Kidney epithelial cell (primary cell): ENCODE measurements around the gene C5orf46. TPM values are rescaled to one million over a fixed set of nuclear protein-coding genes. Genes with fewer than 3 reads are reported as not detected.
"Not testable (repeated sequence)": the region's sequence is repeated elsewhere in the genome, so short reads cannot be mapped to it uniquely, and the experiment has no call there.

Source experiments
- DNase-seq: peaks from one replicate; pipeline ENCODE4 v3.0.0-alpha.2; 2010; ENCODE audit warnings: low read depth
- H3K27me3 ChIP-seq: 2 replicates; pipeline ENCODE4 v1.6.0; 2011; ENCODE audit warnings: low read length; ENCODE audit not compliant: control insufficient read depth, insufficient read depth
- H3K36me3 ChIP-seq: 2 replicates; pipeline ENCODE4 v1.5.1; 2011; ENCODE audit warnings: low read length; ENCODE audit not compliant: control insufficient read depth, insufficient read depth
- H3K4me3 ChIP-seq: 2 replicates; pipeline ENCODE4 v1.5.1; 2011; ENCODE audit warnings: low read depth, mild to moderate bottlenecking, control low read depth, low read length
- total RNA-seq: library from RNA; depleted of rRNA; stranded (reverse); fragments of >200 nt; gene quantifications from 2 replicates; pipeline ENCODE4 v1.2.3, GENCODE V29; 2015
- TF ChIP-seq, protein P1 (sequence below): IDR thresholded peaks from 2 replicates; pipeline ENCODE4 v1.5.1; 2011; ENCODE audit warnings: mild to moderate bottlenecking, moderate library complexity, low read length, control low read depth, inconsistent platforms; ENCODE audit not compliant: insufficient read depth, poor library complexity, severe bottlenecking

Gene C5orf46
- total RNA-seq, 1 donor from 2014 or later: 2.1 TPM

DNA sequence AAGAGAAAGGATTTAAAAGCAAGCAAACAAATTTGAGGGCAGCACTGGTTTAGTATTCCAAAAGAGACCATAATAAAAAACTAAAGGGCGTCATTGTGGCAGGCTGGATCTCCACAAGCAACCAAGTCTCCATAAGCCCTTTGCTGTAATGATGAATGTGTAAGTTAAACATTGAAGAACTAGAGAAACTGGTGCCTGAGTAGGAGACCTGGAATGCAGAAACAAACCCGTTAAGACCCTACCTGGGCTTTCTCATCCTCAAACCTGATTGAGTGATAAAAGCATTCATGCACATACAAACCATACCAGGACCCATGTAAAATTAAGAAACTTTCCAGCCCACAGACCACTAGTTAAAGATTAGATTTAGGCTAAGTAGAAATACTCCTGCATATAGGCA lies 29.7 kb downstream of the C5orf46 start:
- no peaks in the 10 kb centered on the region for H3K36me3 ChIP-seq
- H3K27me3 ChIP-seq: no peaks in the 10 kb centered on the region
- no peak overlapping the region for H3K4me3 ChIP-seq
- TF ChIP-seq, protein P1, sequence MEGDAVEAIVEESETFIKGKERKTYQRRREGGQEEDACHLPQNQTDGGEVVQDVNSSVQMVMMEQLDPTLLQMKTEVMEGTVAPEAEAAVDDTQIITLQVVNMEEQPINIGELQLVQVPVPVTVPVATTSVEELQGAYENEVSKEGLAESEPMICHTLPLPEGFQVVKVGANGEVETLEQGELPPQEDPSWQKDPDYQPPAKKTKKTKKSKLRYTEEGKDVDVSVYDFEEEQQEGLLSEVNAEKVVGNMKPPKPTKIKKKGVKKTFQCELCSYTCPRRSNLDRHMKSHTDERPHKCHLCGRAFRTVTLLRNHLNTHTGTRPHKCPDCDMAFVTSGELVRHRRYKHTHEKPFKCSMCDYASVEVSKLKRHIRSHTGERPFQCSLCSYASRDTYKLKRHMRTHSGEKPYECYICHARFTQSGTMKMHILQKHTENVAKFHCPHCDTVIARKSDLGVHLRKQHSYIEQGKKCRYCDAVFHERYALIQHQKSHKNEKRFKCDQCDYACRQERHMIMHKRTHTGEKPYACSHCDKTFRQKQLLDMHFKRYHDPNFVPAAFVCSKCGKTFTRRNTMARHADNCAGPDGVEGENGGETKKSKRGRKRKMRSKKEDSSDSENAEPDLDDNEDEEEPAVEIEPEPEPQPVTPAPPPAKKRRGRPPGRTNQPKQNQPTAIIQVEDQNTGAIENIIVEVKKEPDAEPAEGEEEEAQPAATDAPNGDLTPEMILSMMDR: no peak
- DNase-seq: no peak

DNA sequence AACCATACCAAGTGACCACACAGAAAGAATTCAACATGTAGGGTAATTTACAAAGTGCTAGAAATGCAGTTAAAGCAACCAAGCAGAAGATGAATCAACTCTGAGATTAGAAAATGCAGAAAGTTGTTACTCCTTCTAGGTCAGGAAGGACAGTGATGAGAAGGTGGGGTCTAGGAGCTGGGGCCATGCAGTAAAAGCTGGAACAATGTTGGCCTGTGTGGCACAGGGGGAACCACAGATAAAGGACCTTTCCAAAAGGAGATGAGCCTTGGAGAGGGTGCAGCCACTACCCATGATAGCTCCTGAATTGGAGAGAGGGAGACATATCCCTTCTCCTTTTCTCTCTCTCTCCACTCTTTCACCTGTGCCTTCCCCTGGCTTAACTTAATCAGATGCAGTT lies 30.2 kb downstream of the C5orf46 start:
- Histone ChIP-seq H3K36me3 (no peaks in the 10 kb centered on the region), H3K4me3 (no peak overlapping the region), H3K27me3 (no peaks in the 10 kb centered on the region)
- TF ChIP-seq, protein P1: no peak
- no peak for DNase-seq

DNA sequence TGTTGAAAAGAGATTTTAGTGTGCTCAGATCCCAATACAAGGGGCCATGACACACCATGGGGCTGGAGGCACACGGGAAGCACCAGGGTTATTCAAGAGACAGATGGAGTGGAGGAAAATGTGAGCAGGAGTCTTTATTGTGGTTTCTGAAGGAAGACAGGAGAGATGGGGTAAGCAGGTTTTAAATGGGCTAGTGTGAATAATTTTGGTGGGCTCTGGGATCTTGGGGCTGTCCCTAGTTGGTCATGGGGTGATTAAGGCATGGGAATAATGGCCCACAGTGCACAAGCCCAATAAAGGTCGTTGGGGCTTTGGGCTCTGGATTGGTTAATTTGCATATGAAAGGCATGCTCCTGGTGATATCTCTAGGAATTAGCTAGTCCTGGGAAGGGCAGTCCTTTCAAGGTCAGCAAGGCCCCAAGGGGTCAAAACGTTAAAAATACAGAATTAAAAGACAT lies 31.4 kb downstream of the C5orf46 start:
- Histone ChIP-seq H3K27me3 (no peaks in the 10 kb centered on the region), H3K36me3 (no peaks in the 10 kb centered on the region), H3K4me3 (no peak overlapping the region)
- TF ChIP-seq, protein P1: no peak
- DNase-seq: no peak

DNA sequence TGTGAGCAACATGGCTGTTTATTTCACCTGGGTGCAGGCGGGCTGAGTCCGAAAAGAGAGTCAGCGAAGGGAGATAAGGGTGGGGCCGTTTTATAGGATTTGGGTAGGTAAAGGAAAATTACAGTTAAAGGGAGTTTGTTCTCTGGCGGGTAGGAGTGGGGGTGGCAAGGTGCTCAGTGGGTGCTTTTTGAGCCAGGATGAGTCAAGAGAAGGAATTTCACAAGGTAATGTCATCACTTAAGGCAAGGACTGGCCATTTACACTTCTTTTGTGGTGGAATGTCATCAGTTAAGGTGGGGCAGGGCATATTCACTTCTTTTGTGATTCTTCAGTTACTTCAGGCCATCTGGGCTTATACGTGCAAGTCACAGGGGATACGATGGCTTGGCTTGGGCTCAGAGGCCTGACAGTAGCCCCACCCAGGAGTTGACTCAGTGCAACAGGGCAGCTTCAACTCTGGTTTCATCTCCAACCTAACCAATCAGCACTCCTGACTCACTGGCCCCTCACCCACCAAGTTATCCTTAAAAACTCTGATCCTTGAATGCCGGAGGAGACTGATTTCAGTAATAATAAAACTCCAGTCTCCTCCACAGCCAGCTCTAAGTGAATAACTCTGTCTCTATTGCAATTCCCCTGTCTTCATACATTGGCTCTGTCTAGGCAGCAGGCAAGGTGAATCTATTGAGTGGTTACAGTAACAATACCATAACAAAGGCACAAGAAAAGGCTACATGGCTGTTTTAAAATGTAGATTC lies 32.0 kb downstream of the C5orf46 start:
- H3K36me3 ChIP-seq, DNase-seq, H3K4me3 ChIP-seq, H3K27me3 ChIP-seq: not testable (repeated sequence)

DNA sequence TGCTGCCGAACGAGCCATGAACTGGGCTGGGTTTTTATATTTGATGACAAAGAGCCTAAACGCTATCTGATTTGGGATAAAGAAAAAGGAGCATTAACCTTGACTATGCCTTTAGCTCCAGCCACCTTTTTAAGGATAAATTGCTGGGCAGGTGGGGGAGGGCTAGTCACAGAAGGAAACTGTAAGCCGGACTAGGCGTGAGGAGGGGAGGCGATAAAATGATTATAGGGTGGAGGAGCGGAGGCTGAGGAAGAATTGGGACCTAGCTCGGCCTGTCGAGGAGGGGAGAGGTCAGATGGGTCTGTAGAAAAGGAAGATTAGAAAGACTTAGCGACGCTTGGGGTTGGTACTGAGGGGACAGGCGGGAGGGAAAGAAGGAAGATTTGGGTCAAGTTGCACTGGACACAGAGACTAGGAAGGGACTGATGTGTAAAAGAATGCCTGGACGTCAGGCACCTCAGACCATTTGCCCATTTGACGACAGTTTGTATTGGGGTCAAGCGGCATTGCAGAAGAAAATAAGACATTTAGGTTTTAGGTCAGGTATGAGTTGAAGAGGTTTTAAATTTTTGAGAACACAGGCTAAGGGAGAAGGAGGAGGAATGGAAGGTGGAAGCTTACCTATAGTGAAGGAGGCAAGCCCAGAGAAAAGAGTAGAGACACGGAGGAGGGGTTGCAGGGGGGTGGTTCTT lies 33.4 kb downstream of the C5orf46 start:
- not testable (repeated sequence) for H3K4me3 ChIP-seq, DNase-seq

DNA sequence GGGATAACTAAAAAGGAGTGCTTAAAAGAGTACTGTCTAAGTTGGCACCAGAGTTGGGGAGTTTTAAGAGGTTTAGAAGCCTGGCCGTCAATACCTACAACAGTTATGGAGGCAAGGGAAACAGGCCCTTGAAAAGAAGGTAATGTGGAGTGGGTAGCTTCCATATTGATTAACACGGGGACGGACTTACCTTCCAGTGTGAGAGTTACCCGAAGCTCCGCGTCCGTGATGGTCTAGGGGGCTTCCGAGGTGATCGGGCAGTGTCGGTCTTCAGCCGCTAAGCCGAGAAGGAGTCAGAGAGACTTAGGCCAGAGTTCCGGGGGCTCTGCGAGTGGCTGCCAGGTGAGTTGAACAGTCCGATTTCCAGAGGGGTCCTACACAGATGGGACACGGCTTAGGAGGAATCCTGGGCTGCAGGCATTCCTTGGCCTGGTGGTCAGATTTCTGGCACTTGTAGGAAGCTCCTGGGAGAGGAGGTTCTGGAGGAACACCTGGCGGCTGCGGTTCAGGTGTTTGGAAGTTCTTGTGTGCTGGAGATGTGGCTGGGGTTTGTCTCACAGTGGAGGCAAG lies 34.3 kb downstream of the C5orf46 start:
- DNase-seq, H3K27me3 ChIP-seq, H3K4me3 ChIP-seq, H3K36me3 ChIP-seq: not testable (repeated sequence)

More for the DNA sequence above, 33.4 kb downstream of the C5orf46 start:
- H3K27me3 ChIP-seq, H3K36me3 ChIP-seq: not testable (repeated sequence)

DNA sequence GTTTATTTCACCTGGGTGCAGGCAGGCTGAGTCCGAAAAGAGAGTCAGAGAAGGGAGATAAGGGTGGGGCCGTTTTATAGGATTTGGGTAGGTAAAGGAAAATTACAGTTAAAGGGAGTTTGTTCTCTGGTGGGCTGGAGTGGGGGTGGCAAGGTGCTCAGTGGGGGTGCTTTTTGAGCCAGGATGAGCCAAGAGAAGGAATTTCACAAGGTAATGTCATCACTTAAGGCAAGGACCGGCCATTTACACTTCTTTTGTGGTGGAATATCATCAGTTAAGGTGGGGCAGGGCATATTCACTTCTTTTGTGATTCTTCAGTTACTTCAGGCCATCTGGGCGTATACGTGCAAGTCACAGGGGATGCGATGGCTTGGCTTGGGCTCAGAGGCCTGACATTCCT lies 36.4 kb downstream of the C5orf46 start:
- DNase-seq, H3K27me3 ChIP-seq, H3K4me3 ChIP-seq, H3K36me3 ChIP-seq: not testable (repeated sequence)

DNA sequence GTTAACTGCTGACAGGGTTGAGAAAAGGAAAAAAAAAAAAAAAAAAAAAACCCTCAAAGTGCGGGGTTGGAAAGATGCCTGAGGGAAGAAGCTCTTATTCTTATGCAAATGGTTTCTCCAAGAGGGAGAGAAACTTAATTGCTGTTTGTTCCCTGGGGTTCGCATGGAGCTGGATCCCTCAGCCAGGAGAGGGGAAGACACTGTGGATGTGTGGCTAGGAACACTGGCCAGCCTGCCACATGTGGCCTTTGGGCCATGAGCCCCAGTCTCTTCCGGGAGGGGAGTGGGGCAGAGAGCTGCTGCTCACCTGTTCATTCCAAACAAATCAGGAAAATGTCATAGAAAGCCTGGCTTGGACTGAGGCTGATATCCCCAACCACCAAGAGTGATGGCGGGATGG lies 37.2 kb downstream of the C5orf46 start:
- no peak overlapping the region for H3K4me3 ChIP-seq
- H3K36me3 ChIP-seq: no peaks in the 10 kb centered on the region
- TF ChIP-seq, protein P1: no peak
- H3K27me3 ChIP-seq: no peaks in the 10 kb centered on the region
- no peak for DNase-seq
